Measurements from ENCODE around the gene ADAM8. TPM values are rescaled to one million over a fixed set of nuclear protein-coding genes. Genes with fewer than 3 reads are reported as not detected.

ADAM8 gene
- total and polyA plus RNA-seq, 4 experiments from 2014 or later = 63.9 to 97.8 (median 88.8) TPM

DNA sequence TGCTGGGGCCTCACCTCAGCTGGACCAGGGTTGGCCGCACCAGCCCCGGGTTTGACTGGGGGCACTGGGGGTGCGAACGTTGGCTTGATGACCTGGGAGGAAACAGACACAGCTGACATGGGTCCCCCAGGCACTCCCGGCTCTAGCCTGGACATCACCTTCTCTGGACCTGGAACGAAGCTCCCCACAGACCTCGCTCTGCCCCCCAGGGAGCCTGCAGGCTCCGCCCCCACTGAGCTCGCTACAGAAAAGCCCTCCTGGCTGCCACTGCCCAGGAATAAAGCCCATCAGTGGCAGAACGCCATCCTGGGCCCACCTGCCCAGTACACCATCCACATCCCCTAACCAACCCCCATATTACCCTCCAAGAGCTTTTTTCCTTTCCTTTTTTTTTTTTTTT is 13.0 kb downstream of the ADAM8 start:
- intact Hi-C loops (cut with micrococcal nuclease) = loop anchor here (1.0 to 5.0 kb wide), 3 partner anchors 12 to 129 kb away; partner anchors contain the start of gene MTG1
- H3K9me3 ChIP-seq (ENCODE audit: control insufficient read depth in 1 of 2, low read length in 2 of 2) = no peaks in the 10 kb centered on the region
- peak overlapping the region in 4 of 8 donors; percentile 36 to 79 (median 56) for H3K4me3 Mint-ChIP-seq
- H3K36me3 ChIP-seq (ENCODE audit: insufficient read depth, low read length) = peaks cover 5% of the 10 kb centered on the region
- H3K27me3 Mint-ChIP-seq = peaks cover 0 to 4% of the 10 kb centered on the region in 2 donors
- no peak for DNase-seq
- H3K9me3 Mint-ChIP-seq = no peaks in the 10 kb centered on the region
- no peak overlapping the region for H3K4me3 ChIP-seq (ENCODE audit: low read length in 2 of 2)
- ChIA-PET POLR2A (ENCODE audit: partially characterized antibody) (interaction anchor here (1.1 to 13.2 kb wide), 4 partner anchors 12 to 60 kb away, joined by 3 to 236 read pairs (median 6); partner anchors contain the start of gene ADAM8), CTCF (ENCODE audit: partially characterized antibody) (interaction anchor here (1.1 to 2.0 kb wide), 7 partner anchors 12 to 120 kb away, joined by 3 to 11 read pairs (median 8); no protein-coding TSS in a partner anchor)
- H3K27me3 ChIP-seq (ENCODE audit: insufficient read depth, low read length) = no peaks in the 10 kb centered on the region
- H3K27ac Mint-ChIP-seq = peak overlapping the region in 5 of 7 donors; percentile 37 to 98 (median 91)
- peak overlapping the region; percentile 83 for H3K27ac ChIP-seq (ENCODE audit: low read depth, low read length)
- peaks cover 66% of the 10 kb centered on the region for H3K4me1 ChIP-seq (ENCODE audit: insufficient read depth, low read length)
- peaks cover 0 to 15% of the 10 kb centered on the region in 2 donors for H3K36me3 Mint-ChIP-seq
- peaks cover 29 to 70% (median 55%) of the 10 kb centered on the region in 4 donors for H3K4me1 Mint-ChIP-seq

DNA sequence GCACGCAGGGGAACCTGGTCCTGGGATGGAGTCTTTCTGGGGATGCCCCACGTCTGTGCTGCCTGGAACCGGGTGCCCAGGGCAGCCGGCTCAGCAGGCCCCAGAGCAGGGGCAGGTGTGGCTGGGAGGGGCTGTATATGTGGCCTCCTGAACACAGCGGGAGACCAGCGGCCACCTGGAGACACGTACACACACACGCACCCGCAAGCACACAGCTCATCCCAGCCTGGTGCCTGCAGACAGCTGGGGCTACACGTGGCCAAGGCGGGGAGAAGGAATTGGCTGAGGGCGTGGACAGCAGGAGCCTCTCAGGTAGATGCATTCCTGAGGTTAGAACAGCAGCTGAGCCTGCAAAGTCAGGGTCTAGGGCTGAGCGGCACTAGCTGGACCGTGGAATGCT is 14.0 kb downstream of the ADAM8 start:
- no peak overlapping the region for H3K4me3 ChIP-seq (ENCODE audit: low read length in 2 of 2)
- no peaks in the 10 kb centered on the region for H3K36me3 ChIP-seq (ENCODE audit: insufficient read depth, low read length)
- ChIA-PET CTCF (ENCODE audit: partially characterized antibody) (interaction anchor here (1.3 to 2.0 kb wide), 6 partner anchors 12 to 119 kb away, joined by 3 to 9 read pairs (median 8); no protein-coding TSS in a partner anchor), POLR2A (ENCODE audit: partially characterized antibody) (interaction anchor here (0.8 to 13.2 kb wide), 7 partner anchors 13 to 128 kb away, joined by 3 to 236 read pairs (median 4); partner anchors contain the start of genes ADAM8 and ECHS1)
- Mint-ChIP-seq H3K27me3 (peaks cover 0 to 4% of the 10 kb centered on the region in 2 donors), H3K4me3 (peak overlapping the region in 6 of 8 donors; percentile 70 to 79 (median 76)), H3K27ac (peak overlapping the region; percentile 90 to 98 (median 92)), H3K36me3 (peaks cover 0 to 15% of the 10 kb centered on the region in 2 donors), H3K4me1 (peaks cover 29 to 78% (median 61%) of the 10 kb centered on the region in 4 donors), H3K9me3 (no peaks in the 10 kb centered on the region)
- intact Hi-C loops (cut with micrococcal nuclease) = loop anchor here (5.0 kb wide), 1 partner anchor 130 kb away; the partner anchor contains the start of gene MTG1
- H3K4me1 ChIP-seq (ENCODE audit: insufficient read depth, low read length) = peaks cover 76% of the 10 kb centered on the region
- H3K9me3 ChIP-seq (ENCODE audit: control insufficient read depth in 1 of 2, low read length in 2 of 2) = no peaks in the 10 kb centered on the region
- peak overlapping the region; percentile 83 for H3K27ac ChIP-seq (ENCODE audit: low read depth, low read length)
- H3K27me3 ChIP-seq (ENCODE audit: insufficient read depth, low read length) = no peaks in the 10 kb centered on the region
- peak in 1 of 5 donors; percentile 45 for DNase-seq

DNA sequence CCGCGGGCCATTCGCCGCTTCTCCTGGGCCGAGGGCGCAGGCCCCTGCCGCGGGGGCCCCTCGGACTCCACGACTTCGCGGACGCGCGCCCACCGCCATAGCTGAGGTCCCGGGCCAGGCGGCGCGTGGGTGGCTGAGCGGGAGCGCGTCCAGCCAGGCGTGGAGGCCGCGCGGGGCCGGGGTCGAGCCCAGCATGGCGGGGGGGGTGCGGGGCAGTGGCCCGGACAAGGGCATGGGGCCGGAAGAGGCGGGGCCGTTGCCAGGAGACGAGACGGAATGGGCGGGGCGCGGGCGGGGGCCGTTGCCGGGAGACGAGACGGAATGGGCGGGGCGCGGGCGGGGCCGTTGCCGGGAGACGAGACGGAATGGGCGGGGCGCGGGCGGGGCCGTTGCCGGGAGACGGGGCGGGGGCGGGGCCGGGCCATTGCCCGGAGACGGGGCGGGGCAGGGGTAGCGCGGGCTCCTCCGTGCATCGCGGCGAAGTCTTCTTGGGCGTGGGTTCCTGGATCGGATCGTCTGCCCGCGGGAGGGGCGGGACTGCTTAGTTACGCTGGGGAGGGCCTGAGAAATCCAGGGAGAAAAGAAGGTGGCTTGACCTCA is 14.8 kb downstream of the ADAM8 start:
- Histone ChIP-seq H3K27ac (ENCODE audit: low read depth, low read length) (peak overlapping the region; percentile 83), H3K36me3 (ENCODE audit: insufficient read depth, low read length) (no peaks in the 10 kb centered on the region), H3K27me3 (ENCODE audit: insufficient read depth, low read length) (no peaks in the 10 kb centered on the region), H3K4me1 (ENCODE audit: insufficient read depth, low read length) (peaks cover 85% of the 10 kb centered on the region), H3K4me3 (ENCODE audit: low read length in 2 of 2) (peak overlapping the region in 1 of 2 donors; percentile 46), H3K9me3 (ENCODE audit: control insufficient read depth in 1 of 2, low read length in 2 of 2) (no peaks in the 10 kb centered on the region)
- intact Hi-C loops (cut with micrococcal nuclease) = loop anchor here (2.0 to 5.0 kb wide), 3 partner anchors 13 to 130 kb away; partner anchors contain the start of genes MTG1, TUBGCP2 and ZNF511
- Mint-ChIP-seq H3K27ac (peak overlapping the region; percentile 90 to 98 (median 92)), H3K27me3 (peaks cover 0 to 4% of the 10 kb centered on the region in 2 donors), H3K4me1 (peaks cover 29 to 86% (median 66%) of the 10 kb centered on the region in 4 donors), H3K4me3 (peak overlapping the region; percentile 70 to 79 (median 76)), H3K36me3 (peaks cover 0 to 15% of the 10 kb centered on the region in 2 donors), H3K9me3 (no peaks in the 10 kb centered on the region)
- POLR2A ChIA-PET (ENCODE audit: partially characterized antibody) = interaction anchor here (1.0 to 13.2 kb wide), 5 partner anchors 14 to 111 kb away, joined by 4 to 236 read pairs (median 6); partner anchors contain the start of genes ADAM8 and ECHS1
- DNase-seq = peak; percentile 75 to 83 (median 78)
- CTCF ChIA-PET (ENCODE audit: partially characterized antibody) = interaction anchor here (1.4 kb wide), 2 partner anchors 16 to 46 kb away, joined by 5 to 9 read pairs; no protein-coding TSS in a partner anchor

DNA sequence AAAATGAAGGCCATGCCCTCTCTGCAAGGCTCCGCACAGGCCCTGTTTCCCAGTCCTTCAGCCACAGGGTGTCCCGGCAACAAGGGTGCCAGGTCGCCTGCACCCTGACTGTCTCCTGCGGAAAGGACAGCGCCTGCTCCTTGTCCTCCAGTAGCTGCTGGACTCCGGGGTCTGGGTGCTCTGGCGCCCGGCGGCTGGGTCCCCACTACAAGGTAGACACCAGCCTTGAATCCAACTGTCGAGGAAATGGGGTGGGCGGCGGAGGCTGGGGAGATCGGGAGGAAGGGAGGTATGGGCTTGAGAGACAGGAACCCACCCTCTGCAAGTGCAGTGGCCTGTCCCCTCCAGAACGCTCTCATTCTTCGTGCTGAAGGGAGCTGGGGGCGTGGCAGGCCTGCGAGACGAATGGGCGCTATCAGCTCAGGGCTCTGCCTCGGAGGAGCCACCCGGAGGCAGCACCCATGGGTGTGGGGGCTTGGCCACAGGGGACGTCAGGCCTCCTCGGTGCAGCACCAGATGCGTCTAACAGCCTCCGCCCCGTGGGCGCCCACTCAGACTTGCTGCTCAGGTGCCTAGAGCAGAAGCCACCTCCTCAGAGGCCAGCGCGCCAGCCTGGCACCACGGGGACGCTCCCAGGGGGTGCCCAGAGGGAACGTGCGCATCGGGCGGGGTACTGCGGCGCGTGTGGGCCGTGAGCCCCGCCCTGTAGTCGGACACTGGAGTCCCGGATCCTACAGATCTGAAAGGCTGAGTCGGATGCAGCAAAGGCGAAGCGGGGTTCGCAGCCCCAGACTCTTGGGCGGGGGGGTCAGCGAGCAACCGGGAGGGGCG is 15.6 kb downstream of the ADAM8 start:
- ChIA-PET POLR2A (ENCODE audit: partially characterized antibody) (interaction anchor here (1.0 to 13.2 kb wide), 3 partner anchors 14 to 50 kb away, joined by 5 to 236 read pairs (median 6); partner anchors contain the start of gene ADAM8), CTCF (ENCODE audit: partially characterized antibody) (interaction anchor here (5.6 kb wide), 1 partner anchor 46 kb away, joined by 22 read pairs; no protein-coding TSS in a partner anchor)
- H3K27ac ChIP-seq (ENCODE audit: low read depth, low read length) = peak overlapping the region; percentile 83
- H3K9me3 ChIP-seq (ENCODE audit: control insufficient read depth in 1 of 2, low read length in 2 of 2) = no peaks in the 10 kb centered on the region
- H3K36me3 Mint-ChIP-seq = peaks cover 0 to 15% of the 10 kb centered on the region in 2 donors
- peaks cover 0 to 4% of the 10 kb centered on the region in 2 donors for H3K27me3 Mint-ChIP-seq
- peak; percentile 65 to 85 (median 69) for DNase-seq
- peak overlapping the region; percentile 95 to 99 (median 98) for H3K27ac Mint-ChIP-seq
- no peaks in the 10 kb centered on the region for H3K27me3 ChIP-seq (ENCODE audit: insufficient read depth, low read length)
- peaks cover 85% of the 10 kb centered on the region for H3K4me1 ChIP-seq (ENCODE audit: insufficient read depth, low read length)
- peaks cover 29 to 86% (median 66%) of the 10 kb centered on the region in 4 donors for H3K4me1 Mint-ChIP-seq
- H3K36me3 ChIP-seq (ENCODE audit: insufficient read depth, low read length) = no peaks in the 10 kb centered on the region
- H3K4me3 ChIP-seq (ENCODE audit: low read length in 2 of 2) = peak overlapping the region in 1 of 2 donors; percentile 46
- H3K4me3 Mint-ChIP-seq = peak overlapping the region; percentile 48 to 89 (median 66)
- intact Hi-C loops (cut with micrococcal nuclease) = loop anchor here (2.0 to 5.0 kb wide), 3 partner anchors 14 to 131 kb away; partner anchors contain the start of genes MTG1, TUBGCP2 and ZNF511
- no peaks in the 10 kb centered on the region for H3K9me3 Mint-ChIP-seq

DNA sequence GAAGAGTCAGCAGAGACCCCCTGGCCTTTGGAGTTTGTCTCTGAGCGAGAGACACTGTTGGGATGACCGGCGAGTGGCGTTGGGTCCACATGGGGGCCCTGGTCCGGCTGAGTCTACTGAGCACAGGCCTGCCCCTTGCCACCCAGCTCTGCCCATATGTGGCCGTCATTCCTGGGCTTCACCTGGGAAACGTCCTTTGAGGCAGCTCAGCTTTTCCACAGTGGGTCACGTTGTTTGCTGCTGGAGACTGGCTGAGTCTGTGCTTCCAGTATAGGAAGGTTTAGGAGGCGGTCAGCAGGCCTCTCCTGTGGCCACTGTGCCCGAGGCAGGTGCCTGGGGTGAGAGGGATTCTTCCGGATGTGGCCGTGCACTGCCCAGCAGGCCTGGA is 17.1 kb downstream of the ADAM8 start:
- POLR2A ChIA-PET (ENCODE audit: partially characterized antibody) = interaction anchor here (0.8 to 13.2 kb wide), 7 partner anchors 8 to 131 kb away, joined by 3 to 236 read pairs (median 6); partner anchors contain the start of gene ADAM8
- H3K9me3 ChIP-seq (ENCODE audit: control insufficient read depth in 1 of 2, low read length in 2 of 2) = no peaks in the 10 kb centered on the region
- intact Hi-C loops (cut with micrococcal nuclease) = loop anchor here (10.0 kb wide), 1 partner anchor 1355 kb away; the partner anchor contains the start of gene PPP2R2D
- H3K4me1 ChIP-seq (ENCODE audit: insufficient read depth, low read length) = peaks cover 71% of the 10 kb centered on the region
- Mint-ChIP-seq H3K27me3 (peaks cover 0 to 4% of the 10 kb centered on the region in 2 donors), H3K36me3 (peaks cover 0 to 9% of the 10 kb centered on the region in 2 donors), H3K4me1 (peaks cover 23 to 77% (median 57%) of the 10 kb centered on the region in 4 donors), H3K4me3 (peak overlapping the region; percentile 55 to 89 (median 77)), H3K27ac (peak overlapping the region; percentile 95 to 99 (median 98)), H3K9me3 (no peaks in the 10 kb centered on the region)
- CTCF ChIA-PET (ENCODE audit: partially characterized antibody) = interaction anchor here (1.0 to 5.6 kb wide), 7 partner anchors 8 to 116 kb away, joined by 3 to 22 read pairs (median 6); no protein-coding TSS in a partner anchor
- no peak overlapping the region for H3K4me3 ChIP-seq (ENCODE audit: low read length in 2 of 2)
- peak in 1 of 5 donors; percentile 39 for DNase-seq
- H3K27ac ChIP-seq (ENCODE audit: low read depth, low read length) = peak overlapping the region; percentile 72
- no peaks in the 10 kb centered on the region for H3K27me3 ChIP-seq (ENCODE audit: insufficient read depth, low read length)
- H3K36me3 ChIP-seq (ENCODE audit: insufficient read depth, low read length) = no peaks in the 10 kb centered on the region
